Endometrial microvascular endothelial cells (primary cell): ENCODE measurements around the gene MYH7. TPM values are rescaled to one million over a fixed set of nuclear protein-coding genes. Genes with fewer than 3 reads are reported as not detected.
"Not testable (repeated sequence)": the region's sequence is repeated elsewhere in the genome, so short reads cannot be mapped to it uniquely, and the experiment has no call there.

Source experiments
- in situ Hi-C: cut with HindIII; loops from 2 replicates; pipeline ENCODE4 v1.10.0; 2017; ENCODE audit warnings: low sequenced_read_pairs, low pct_unique_long_range_greater_than_20kb; ENCODE audit errors: inconsistent ontology term
- total RNA-seq: library from RNA; depleted of rRNA; stranded (reverse); fragments of >200 nt; gene quantifications from one replicate; pipeline ENCODE4 v1.2.3, GENCODE V29; 2015; ENCODE audit errors: inconsistent ontology term

Gene MYH7
- total RNA-seq, 1 donor from 2014 or later: not detected

GRCh38 chr14:23433457-23433856 is 2.0 kb downstream of the MYH7 start:
- in situ Hi-C loops: no loop called here

- in situ Hi-C loops: no loop called here
These were observed 2.5 kb downstream of the MYH7 start for GRCh38 chr14:23432946-23433345.

- in situ Hi-C loops: no loop called here
These were observed 3.1 kb downstream of the MYH7 start for GRCh38 chr14:23432102-23432925.

- in situ Hi-C loops: no loop called here
These were observed 4.0 kb downstream of the MYH7 start for GRCh38 chr14:23431486-23431885.

- in situ Hi-C loops: no loop called here
These were observed 4.8 kb downstream of the MYH7 start for GRCh38 chr14:23430723-23431085.

GRCh38 chr14:23430016-23430722 is 5.3 kb downstream of the MYH7 start:
- in situ Hi-C loops: no loop called here

- in situ Hi-C loops: no loop called here
These were observed 6.6 kb downstream of the MYH7 start for GRCh38 chr14:23428686-23429495.

GRCh38 chr14:23425798-23426197 is 9.7 kb downstream of the MYH7 start:
- in situ Hi-C loops: not testable (repeated sequence)

GRCh38 chr14:23425169-23425568 is 10.3 kb downstream of the MYH7 start:
- in situ Hi-C loops: no loop called here

- in situ Hi-C loops: no loop called here
These were observed 11.8 kb downstream of the MYH7 start for GRCh38 chr14:23423657-23424056.

GRCh38 chr14:23421594-23421993 is 13.9 kb downstream of the MYH7 start:
- in situ Hi-C loops: no loop called here

- in situ Hi-C loops: not testable (repeated sequence)
These were observed 15.8 kb downstream of the MYH7 start for GRCh38 chr14:23419646-23420045.

- in situ Hi-C loops: no loop called here
These were observed 17.4 kb downstream of the MYH7 start for GRCh38 chr14:23418021-23418420.

GRCh38 chr14:23417269-23417668 is 18.2 kb downstream of the MYH7 start:
- in situ Hi-C loops: not testable (repeated sequence)

GRCh38 chr14:23416801-23417200 is 18.7 kb downstream of the MYH7 start:
- in situ Hi-C loops: no loop called here

GRCh38 chr14:23415821-23416778 is 19.4 kb downstream of the MYH7 start:
- in situ Hi-C loops: no loop called here

- in situ Hi-C loops: no loop called here
These were observed 20.3 kb downstream of the MYH7 start for GRCh38 chr14:23414906-23415820.

GRCh38 chr14:23414254-23414653 is 21.2 kb downstream of the MYH7 start:
- in situ Hi-C loops: no loop called here
